OCI-LY7 (cell line): ENCODE results near the gene SRSF4.

Experiments used
- CTCF ChIP-seq: fragments of 200-600 bp; sonication (generic); conservative IDR thresholded peaks from 2 replicates; pipeline ENCODE4 v1.5.1; 2014; ENCODE audit warnings: mild to moderate bottlenecking, antibody characterized with exemption, low read length, moderate library complexity, mixed read lengths
- EZH2phosphoT487 ChIP-seq: fragments of 200-600 bp; sonication (generic); IDR thresholded peaks from 2 replicates; pipeline ENCODE4 v1.6.1; 2018; ENCODE audit warnings: low read depth, borderline replicate concordance, mild to moderate bottlenecking, mixed run types, antibody characterized with exemption, low read length, moderate library complexity, mixed read lengths

GRCh38 chr1:29122682-29123052 lies 59.0 kb downstream of the SRSF4 start:
- TF ChIP-seq CTCF (no peak), EZH2phosphoT487 (no peak)
